PC-9 (cell line): Measurements from ENCODE around the gene WDR27. TPM values are rescaled to one million over a fixed set of nuclear protein-coding genes. Genes with fewer than 3 reads are reported as not detected.

Source experiments
- BruUV-seq: library from RNA; stranded (reverse); fragments of 400-500 nt; replicated peaks from 2 replicates; lab custom pipeline; 2021; lab: Mats Ljungman, UMichigan
- CTCF ChIA-PET: fragments of 300-600 bp; sonication (Branson Sonifier 250); formaldehyde crosslinking; loops from one replicate; lab custom pipeline; 2022; ENCODE audit warnings: antibody characterized with exemption; lab: Charles Lee
- POLR2A ChIA-PET: fragments of 300-600 bp; sonication (Branson Sonifier 250); formaldehyde crosslinking; loops from one replicate; lab custom pipeline; 2022; ENCODE audit warnings: antibody characterized with exemption; ENCODE audit not compliant: unreplicated experiment; lab: Charles Lee
- DNase-seq, 2 experiments: peaks; one replicate each; pipeline versions ENCODE4 v3.0.0 to v3.0.0-alpha.2; 2015 to 2022; ENCODE audit warnings: mixed read lengths in 1 of 2
- H2AFZ ChIP-seq: fragments of 200-600 bp; sonication (generic); 2 replicates; pipeline ENCODE4 v1.8.1; 2017; ENCODE audit warnings: antibody characterized with exemption
- H3F3A ChIP-seq: fragments of 200-600 bp; sonication (generic); 2 replicates; pipeline ENCODE4 v1.8.1; 2017; ENCODE audit warnings: antibody characterized with exemption, mild to moderate bottlenecking, low read depth; ENCODE audit not compliant: insufficient read depth
- H3K27ac ChIP-seq: fragments of 200-600 bp; sonication (generic); 2 replicates; pipeline ENCODE4 v1.6.1; 2016; ENCODE audit warnings: mixed run types
- H3K27me3 ChIP-seq: fragments of 200-600 bp; sonication (generic); 2 replicates; pipeline ENCODE4 v1.6.1; 2016; ENCODE audit warnings: low read depth, mixed run types; ENCODE audit not compliant: insufficient read depth
- H3K36me3 ChIP-seq: fragments of 200-600 bp; sonication (generic); 2 replicates; pipeline ENCODE4 v1.6.1; 2016; ENCODE audit warnings: low read depth, mixed run types
- H3K4me1 ChIP-seq: fragments of 200-600 bp; sonication (generic); replicated peaks from 2 replicates; pipeline ENCODE4 v1.6.1; 2016; ENCODE audit warnings: mixed run types; ENCODE audit not compliant: insufficient read depth
- H3K4me2 ChIP-seq: fragments of 200-600 bp; sonication (generic); 2 replicates; pipeline ENCODE4 v1.6.1; 2017; ENCODE audit warnings: mixed run types
- H3K4me3 ChIP-seq: fragments of 200-600 bp; sonication (generic); 2 replicates; pipeline ENCODE4 v1.6.1; 2016; ENCODE audit warnings: mixed run types
- H3K79me2 ChIP-seq: fragments of 200-600 bp; sonication (generic); 2 replicates; pipeline ENCODE4 v1.6.1; 2017; ENCODE audit warnings: low read depth, mixed run types
- H3K9me2 ChIP-seq: fragments of 200-600 bp; sonication (generic); 2 replicates; pipeline ENCODE4 v1.8.1; 2017; ENCODE audit warnings: mild to moderate bottlenecking; ENCODE audit not compliant: insufficient read depth
- H3K9me3 ChIP-seq: fragments of 200-600 bp; sonication (generic); 2 replicates; pipeline ENCODE4 v1.8.1; 2016; ENCODE audit warnings: low read depth; ENCODE audit not compliant: insufficient read depth
- H4K20me1 ChIP-seq: fragments of 200-600 bp; sonication (generic); 2 replicates; pipeline ENCODE4 v1.8.1; 2017; ENCODE audit not compliant: insufficient read depth
- CTCF ChIP-seq: fragments of 200-600 bp; sonication (generic); conservative IDR thresholded peaks from 2 replicates; pipeline ENCODE4 v1.6.1; 2017; ENCODE audit warnings: mixed run types, antibody characterized with exemption, mild to moderate bottlenecking, moderate library complexity
- EZH2 ChIP-seq: fragments of 200-600 bp; sonication (generic); IDR thresholded peaks from 2 replicates; pipeline ENCODE4 v1.8.0; 2017; ENCODE audit warnings: antibody characterized with exemption, low read depth
- intact Hi-C: fragments of 100-400 bp; cut with micrococcal nuclease; formaldehyde crosslinking; loops from one replicate; pipeline ENCODE4 v1.10.0; 2022; ENCODE audit not compliant: unreplicated experiment
- total RNA-seq: library from RNA; stranded (reverse); gene quantifications from 2 replicates; pipeline ENCODE4 v1.2.3, GENCODE V29; 2021

Gene WDR27
- total RNA-seq, 1 experiment from 2014 or later: 54.2 TPM

- H3K79me2 ChIP-seq: no peaks in the 10 kb centered on the region
- no peak overlapping the region for H2AFZ ChIP-seq
- H3K4me3 ChIP-seq: no peak overlapping the region
- no peak for TF ChIP-seq CTCF
- no peak for TF ChIP-seq EZH2
- H3K36me3 ChIP-seq: no peaks in the 10 kb centered on the region
- H3K27ac ChIP-seq: no peak overlapping the region
- no peaks in the 10 kb centered on the region for H3K27me3 ChIP-seq
- no peaks in the 10 kb centered on the region for H3K9me2 ChIP-seq
- BruUV-seq: no TSS peak
- no peaks in the 10 kb centered on the region for H3K9me3 ChIP-seq
- no peaks in the 10 kb centered on the region for H4K20me1 ChIP-seq
- CTCF ChIA-PET: no interaction called here
- intact Hi-C loops: no loop called here
- no peak for DNase-seq
- H3K4me1 ChIP-seq: no peaks in the 10 kb centered on the region
- POLR2A ChIA-PET: no interaction called here
- H3K4me2 ChIP-seq: no peak overlapping the region
- no peaks in the 10 kb centered on the region for H3F3A ChIP-seq
Observed at GRCh38 chr6:169577974-169578373, 123.9 kb downstream of the WDR27 start.

- POLR2A ChIA-PET: no interaction called here
- H3K27me3 ChIP-seq: no peaks in the 10 kb centered on the region
- H3F3A ChIP-seq: no peaks in the 10 kb centered on the region
- H2AFZ ChIP-seq: no peak overlapping the region
- no peaks in the 10 kb centered on the region for H3K9me3 ChIP-seq
- H3K27ac ChIP-seq: no peak overlapping the region
- no TSS peak for BruUV-seq
- H3K79me2 ChIP-seq: no peaks in the 10 kb centered on the region
- H3K36me3 ChIP-seq: no peaks in the 10 kb centered on the region
- TF ChIP-seq EZH2 (no peak), CTCF (no peak)
- intact Hi-C loops: no loop called here
- no peaks in the 10 kb centered on the region for H4K20me1 ChIP-seq
- no peak overlapping the region for H3K4me3 ChIP-seq
- H3K4me1 ChIP-seq: no peaks in the 10 kb centered on the region
- H3K4me2 ChIP-seq: no peak overlapping the region
- CTCF ChIA-PET: no interaction called here
- no peak for DNase-seq
- no peaks in the 10 kb centered on the region for H3K9me2 ChIP-seq
Observed at GRCh38 chr6:169577236-169577635, 124.6 kb downstream of the WDR27 start.

GRCh38 chr6:169575821-169576220, 126.0 kb downstream of the WDR27 start:
- Histone ChIP-seq H3K4me3 (no peak overlapping the region), H2AFZ (no peak overlapping the region), H3K9me3 (no peaks in the 10 kb centered on the region), H3K27me3 (no peaks in the 10 kb centered on the region), H3K27ac (no peak overlapping the region), H3K79me2 (no peaks in the 10 kb centered on the region), H3K9me2 (no peaks in the 10 kb centered on the region), H3K4me1 (peaks cover 10% of the 10 kb centered on the region), H4K20me1 (no peaks in the 10 kb centered on the region), H3F3A (peaks cover 3% of the 10 kb centered on the region; the same call in 1 of the 2 replicates), H3K36me3 (no peaks in the 10 kb centered on the region), H3K4me2 (no peak overlapping the region)
- no peak for TF ChIP-seq CTCF
- no peak for TF ChIP-seq EZH2
- DNase-seq: no peak
- intact Hi-C loops: no loop called here
- no TSS peak for BruUV-seq
- ChIA-PET CTCF (no interaction called here), POLR2A (no interaction called here)
